ENCODE data around the gene PPP1R12B. TPM values are rescaled to one million over a fixed set of nuclear protein-coding genes. Genes with fewer than 3 reads are reported as not detected.
"Not testable (repeated sequence)": the region's sequence is repeated elsewhere in the genome, so short reads cannot be mapped to it uniquely, and the experiment has no call there.

PPP1R12B gene
- total RNA-seq, 8 experiments from 2014 or later: 9.7 to 113 (median 18.6) TPM

GRCh38 chr1:202637321-202638018, 289.0 kb downstream of the PPP1R12B start:
- WGBS, 10 experiments: 0 to 100% (median 59%) methylated on average over 1 to 12 of the region's 16 CpGs; no CpG with 5 or more reads in 3 of the 10 experiments
- ATAC-seq (replicated peaks in 6 of 8); in situ Hi-C loops (cut with MboI; ENCODE audit: low pct_unique_long_range_greater_than_20kb in 2 of 9, low sequenced_read_pairs in 9 of 9, unreplicated experiment in 9 of 9); H3K4me3 ChIP-seq: not testable (repeated sequence)
- Histone ChIP-seq H3K4me1 (replicated peaks in 1 of 2) (peaks cover 41 to 51% of the 10 kb centered on the region in 2 donors), H3K27ac (peak overlapping the region; percentile 71 to 86)

GRCh38 chr1:202638019-202638700, 289.7 kb downstream of the PPP1R12B start:
- Histone ChIP-seq H3K27ac (peak overlapping the region; percentile 71 to 86), H3K4me3 (no peak overlapping the region), H3K4me1 (replicated peaks in 1 of 2) (peaks cover 41 to 51% of the 10 kb centered on the region in 2 donors)
- ATAC-seq (replicated peaks in 6 of 8): peak in 5 of 8 experiments; percentile 26 to 54 (median 52)
- whole genome bisulfite sequencing, 10 experiments: 0 to 66% (median 11%) methylated on average over 1 to 4 of the region's 7 CpGs; no CpG with 5 or more reads in 2 of the 10 experiments
- in situ Hi-C loops (cut with MboI; ENCODE audit: low pct_unique_long_range_greater_than_20kb in 2 of 9, low sequenced_read_pairs in 9 of 9, unreplicated experiment in 9 of 9): no loop called here

GRCh38 chr1:202638701-202639305, 290.3 kb downstream of the PPP1R12B start:
- Histone ChIP-seq H3K4me1 (replicated peaks in 1 of 2) (peaks cover 43 to 55% of the 10 kb centered on the region in 2 donors), H3K27ac (peak overlapping the region; percentile 71 to 86)
- in situ Hi-C loops (cut with MboI; ENCODE audit: low pct_unique_long_range_greater_than_20kb in 2 of 9, low sequenced_read_pairs in 9 of 9, unreplicated experiment in 9 of 9); H3K4me3 ChIP-seq: not testable (repeated sequence)
- 0 to 80% (median 35%) methylated on average over 1 to 8 of the region's 9 CpGs; no CpG with 5 or more reads in 2 of the 10 experiments for WGBS, 10 experiments
- peak in 5 of 8 experiments; percentile 25 to 66 (median 31) for ATAC-seq (replicated peaks in 6 of 8)

- Histone ChIP-seq H3K4me1 (replicated peaks in 1 of 2) (peaks cover 46 to 62% of the 10 kb centered on the region in 2 donors), H3K4me3 (no peak overlapping the region), H3K27ac (peak overlapping the region in 1 of 2 donors; percentile 86)
- in situ Hi-C loops (cut with MboI; ENCODE audit: low pct_unique_long_range_greater_than_20kb in 2 of 9, low sequenced_read_pairs in 9 of 9, unreplicated experiment in 9 of 9): no loop called here
- 0 to 62% (median 44%) methylated on average over 1 to 5 of the region's 9 CpGs; no CpG with 5 or more reads in 2 of the 10 experiments for WGBS, 10 experiments
- ATAC-seq (replicated peaks in 6 of 8): no peak
These were observed 291.0 kb downstream of the PPP1R12B start for GRCh38 chr1:202639500-202639899.

- Histone ChIP-seq H3K27ac (peak overlapping the region in 1 of 2 donors; percentile 29), H3K4me3 (peak overlapping the region in 2 of 5 donors; percentile 28 to 31), H3K4me1 (replicated peaks in 1 of 2) (peaks cover 51 to 73% of the 10 kb centered on the region in 2 donors)
- in situ Hi-C loops (cut with MboI; ENCODE audit: low pct_unique_long_range_greater_than_20kb in 2 of 9, low sequenced_read_pairs in 9 of 9, unreplicated experiment in 9 of 9): no loop called here
- 0 to 80% (median 20%) methylated on average over 1 to 9 of the region's 20 CpGs; no CpG with 5 or more reads in 7 of the 10 experiments for WGBS, 10 experiments
- ATAC-seq (replicated peaks in 6 of 8): no peak
These were observed 293.7 kb downstream of the PPP1R12B start for GRCh38 chr1:202642212-202642611.

Other genes starting within 250 kb of the PPP1R12B start
- 1 to 10 TPM in 2 of 8 experiments, under 1 TPM in 6; 0.27 to 9.8 (median 0.64) TPM for gene GPR37L1, start 225.8 kb upstream of the PPP1R12B start, total RNA-seq
- gene ARL8A, start 204.0 kb upstream of the PPP1R12B start, total RNA-seq: 10 to 100 TPM; 14.9 to 92.5 (median 72.2) TPM
- 1 to 10 TPM in 2 of 8 experiments, under 1 TPM in 6; 0.27 to 2.4 (median 0.64) TPM for gene PTPN7, start 188.1 kb upstream of the PPP1R12B start, total RNA-seq
- gene LGR6, start 154.9 kb upstream of the PPP1R12B start, total RNA-seq: 1 to 10 TPM in 1 of 8 experiments, under 1 TPM in 7; 0.13 to 1.0 (median 0.35) TPM
- 10 to 100 TPM; 10.5 to 46.3 (median 30.0) TPM for gene UBE2T, start 6.8 kb upstream of the PPP1R12B start, total RNA-seq